MCF 10A (cell line): ENCODE data around the gene TOMM34. TPM values are rescaled to one million over a fixed set of nuclear protein-coding genes. Genes with fewer than 3 reads are reported as not detected.

Experiments
- Bru-seq: library from RNA; stranded (reverse); fragments of 400-500 nt; gene quantifications from one replicate; lab custom pipeline; 2021; lab: Mats Ljungman, UMichigan
- BruChase-seq, 2 experiments: library from RNA; stranded (reverse); fragments of 400-500 nt; gene quantifications; one replicate each; lab custom pipeline; 2021; lab: Mats Ljungman, UMichigan
- BruUV-seq: library from RNA; stranded (reverse); fragments of 400-500 nt; replicated peaks from 2 replicates; lab custom pipeline; 2021; lab: Mats Ljungman, UMichigan
- CTCF ChIA-PET: fragments of 300-600 bp; sonication (Branson Sonifier 250); formaldehyde crosslinking; extraction: SDS; loops from one replicate; lab custom pipeline; 2021; ENCODE audit warnings: antibody characterized with exemption, inconsistent platforms; lab: Yijun Ruan, JAX
- POLR2A ChIA-PET: fragments of 300-600, 350-650 bp; sonication (Branson Sonifier 250); formaldehyde crosslinking; extraction: SDS; loops from one replicate; lab custom pipeline; 2020; ENCODE audit warnings: antibody characterized with exemption, inconsistent platforms; lab: Yijun Ruan, JAX
- DNase-seq: peaks from one replicate; pipeline ENCODE4 v3.0.0-alpha.2; 2018; ENCODE audit not compliant: unreplicated experiment
- H3K27ac Mint-ChIP-seq: one replicate; pipeline ENCODE4 v1.8.0; 2022; ENCODE audit warnings: mild to moderate bottlenecking, low read depth, mixed read lengths; ENCODE audit not compliant: unreplicated experiment
- H3K27me3 Mint-ChIP-seq: one replicate; pipeline ENCODE4 v1.8.0; 2022; ENCODE audit warnings: mixed read lengths; ENCODE audit not compliant: insufficient read depth, unreplicated experiment
- H3K36me3 Mint-ChIP-seq: one replicate; pipeline ENCODE4 v1.8.0; 2022; ENCODE audit warnings: mild to moderate bottlenecking, moderate library complexity, mixed read lengths; ENCODE audit not compliant: insufficient read depth, unreplicated experiment
- H3K4me1 Mint-ChIP-seq: one replicate; pipeline ENCODE4 v1.8.0; 2022; ENCODE audit warnings: mixed read lengths; ENCODE audit not compliant: insufficient read depth, unreplicated experiment
- H3K4me3 Mint-ChIP-seq: one replicate; pipeline ENCODE4 v1.8.0; 2022; ENCODE audit warnings: mild to moderate bottlenecking, moderate library complexity, mixed read lengths; ENCODE audit not compliant: unreplicated experiment
- H3K9me3 Mint-ChIP-seq: one replicate; pipeline ENCODE4 v1.8.0; 2022; ENCODE audit warnings: mixed read lengths; ENCODE audit not compliant: unreplicated experiment
- CTCF ChIP-seq: fragments of 200-600 bp; IDR thresholded peaks from one replicate; pipeline ENCODE4 v1.8.0; 2022; ENCODE audit warnings: antibody characterized with exemption, mild to moderate bottlenecking; ENCODE audit not compliant: unreplicated experiment
- intact Hi-C: fragments of 100-400 bp; cut with micrococcal nuclease; formaldehyde crosslinking; loops from 2 replicates; pipeline ENCODE4 v1.14.1; 2022
- long read RNA-seq: library from polyadenylated mRNA; stranded (forward); transcript quantifications from one replicate; pipeline ENCODE4 v2.0.0, GENCODE V29; 2022
- total RNA-seq: library from RNA; stranded (reverse); gene quantifications from 2 replicates; pipeline ENCODE4 v1.2.3, GENCODE V29; 2022

Gene TOMM34, protein sequence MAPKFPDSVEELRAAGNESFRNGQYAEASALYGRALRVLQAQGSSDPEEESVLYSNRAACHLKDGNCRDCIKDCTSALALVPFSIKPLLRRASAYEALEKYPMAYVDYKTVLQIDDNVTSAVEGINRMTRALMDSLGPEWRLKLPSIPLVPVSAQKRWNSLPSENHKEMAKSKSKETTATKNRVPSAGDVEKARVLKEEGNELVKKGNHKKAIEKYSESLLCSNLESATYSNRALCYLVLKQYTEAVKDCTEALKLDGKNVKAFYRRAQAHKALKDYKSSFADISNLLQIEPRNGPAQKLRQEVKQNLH
- total RNA-seq (55.5 and 60.0 TPM in 2 replicates), Bru-seq, nascent RNA (percentile 78 among the genes with signal in this experiment), BruChase-seq, experiment 1, labeled RNA remaining after a 6-hour chase (percentile 80 among the genes with signal in this experiment), BruChase-seq, experiment 2, labeled RNA remaining after a 2-hour chase (percentile 69 among the genes with signal in this experiment)
- long read RNA-seq, transcript TOMM34-201 (7 exons, 2,062 nt): major isoform, 198 of 239 reads
- long read RNA-seq, partial matches to known transcripts: 4 of 239 reads
- long read RNA-seq, other reads (novel, unspliced or antisense): 37 of 239 reads

- H3K9me3 Mint-ChIP-seq: no peaks in the 10 kb centered on the region
- peak within 1 kb of the TSS; percentile 43 for H3K27ac Mint-ChIP-seq
- no TSS peak for BruUV-seq
- H3K36me3 Mint-ChIP-seq: peaks cover 29% of the 10 kb centered on the region
- H3K4me3 Mint-ChIP-seq: peak within 1 kb of the TSS; percentile 76
- TF ChIP-seq CTCF: no peak
- H3K4me1 Mint-ChIP-seq: peaks cover 45% of the 10 kb centered on the region
- intact Hi-C loops: no loop called here
- ChIA-PET CTCF (interaction anchor here (0.6 to 3.5 kb wide), 8 partner anchors 18 to 351 kb away, joined by 3 to 15 read pairs (median 3); no protein-coding TSS in a partner anchor), POLR2A (interaction anchor here (0.6 to 4.4 kb wide), 34 partner anchors 7 to 811 kb away, joined by 3 to 33 read pairs (median 3); partner anchors contain the start of genes PABPC1L, STK4 and YWHAB)
- DNase-seq: peak; percentile 94
- no peaks in the 10 kb centered on the region for H3K27me3 Mint-ChIP-seq
Observed at GRCh38 chr20:44960103-44960852, at the start of gene TOMM34. Gene TOMM34 (minus strand): TSS chr20:44960397. CDS start chr20:44960333, 64 bp downstream.

DNA sequence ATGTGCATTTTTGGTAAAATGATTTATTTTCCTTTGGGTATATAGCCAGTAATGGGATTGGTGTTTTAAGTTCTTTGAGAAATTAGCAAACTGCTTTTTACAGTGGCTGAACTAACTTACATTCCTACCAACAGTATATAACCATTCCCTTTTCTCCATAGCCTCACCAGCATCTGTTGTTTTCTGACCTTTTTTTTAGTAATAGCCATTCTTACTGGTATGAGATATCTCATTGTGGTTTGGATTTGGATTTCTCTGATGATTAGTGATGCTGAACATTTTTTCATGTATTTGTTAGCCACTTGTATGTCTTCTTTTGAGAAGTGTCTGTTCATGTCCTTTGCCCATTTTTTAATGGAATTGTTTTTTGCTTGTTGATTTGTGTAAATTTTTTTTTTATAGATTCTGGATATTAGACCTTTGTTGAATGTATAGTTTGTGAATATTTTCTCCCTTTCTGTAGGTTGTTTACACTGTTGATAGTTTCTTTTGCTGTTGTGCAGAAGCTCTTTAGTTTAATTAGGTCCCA lies 48.4 kb upstream of the TOMM34 start:
- Mint-ChIP-seq H3K27me3 (no peaks in the 10 kb centered on the region), H3K27ac (no peak overlapping the region), H3K4me3 (no peak overlapping the region), H3K4me1 (peaks cover 6% of the 10 kb centered on the region), H3K9me3 (no peaks in the 10 kb centered on the region), H3K36me3 (peaks cover 40% of the 10 kb centered on the region)
- CTCF ChIA-PET: interaction anchor here (0.7 to 3.2 kb wide), 4 partner anchors 12 to 282 kb away, joined by 3 to 19 read pairs (median 10); no protein-coding TSS in a partner anchor
- POLR2A ChIA-PET: interaction anchor here (1.6 kb wide), 1 partner anchor 9 kb away, joined by 4 read pairs; no protein-coding TSS in a partner anchor
- DNase-seq: no peak
- BruUV-seq: no TSS peak
- no peak for TF ChIP-seq CTCF
- intact Hi-C loops: no loop called here

- Mint-ChIP-seq H3K4me3 (no peak overlapping the region), H3K4me1 (peaks cover 5% of the 10 kb centered on the region), H3K36me3 (peaks cover 56% of the 10 kb centered on the region), H3K27me3 (no peaks in the 10 kb centered on the region), H3K9me3 (no peaks in the 10 kb centered on the region), H3K27ac (no peak overlapping the region)
- no TSS peak for BruUV-seq
- intact Hi-C loops: no loop called here
- no peak for DNase-seq
- TF ChIP-seq CTCF: no peak
- ChIA-PET POLR2A (interaction anchor here (1.2 to 2.8 kb wide), 3 partner anchors 10 to 16 kb away, joined by 3 to 8 read pairs (median 7); no protein-coding TSS in a partner anchor), CTCF (interaction anchor here (0.9 to 5.7 kb wide), 4 partner anchors 14 to 296 kb away, joined by 3 to 49 read pairs (median 5); no protein-coding TSS in a partner anchor)
Observed at GRCh38 chr20:44997668-44998067, 37.5 kb upstream of the TOMM34 start.
